H9 (cell line): ENCODE data around the gene CXCL3. TPM values are rescaled to one million over a fixed set of nuclear protein-coding genes. Genes with fewer than 3 reads are reported as not detected.

Source experiments
- DNase-seq: peaks from one replicate; pipeline ENCODE4 v3.0.0-alpha.2; 2017
- H2AFZ ChIP-seq: one replicate; pipeline ENCODE4 v1.6.1; 2013; ENCODE audit warnings: mild to moderate bottlenecking, low read length, control low read depth, moderate library complexity
- H2AK5ac ChIP-seq: 2 replicates; pipeline ENCODE4 v1.6.1; 2013; ENCODE audit warnings: low read length, control low read depth, mixed read lengths; ENCODE audit not compliant: insufficient read length
- H2BK120ac ChIP-seq: one replicate; pipeline ENCODE4 v1.6.1; 2013; ENCODE audit warnings: low read depth, mild to moderate bottlenecking, low read length, control low read depth, inconsistent platforms; ENCODE audit not compliant: poor library complexity, severe bottlenecking
- H2BK12ac ChIP-seq: 2 replicates; pipeline ENCODE4 v1.6.1; 2013; ENCODE audit warnings: low read length, control low read depth, mixed read lengths, low read depth; ENCODE audit not compliant: insufficient read length
- H2BK15ac ChIP-seq: 2 replicates; pipeline ENCODE4 v1.6.1; 2013; ENCODE audit warnings: low read depth, low read length, control low read depth
- H2BK20ac ChIP-seq: one replicate; pipeline ENCODE4 v1.6.1; 2013; ENCODE audit warnings: low read depth, mild to moderate bottlenecking, low read length, control low read depth, inconsistent platforms; ENCODE audit not compliant: poor library complexity, severe bottlenecking
- H2BK5ac ChIP-seq: 2 replicates; pipeline ENCODE4 v1.6.1; 2013; ENCODE audit warnings: low read length, control low read depth, mixed read lengths; ENCODE audit not compliant: insufficient read length
- H3K14ac ChIP-seq: 2 replicates; pipeline ENCODE4 v1.6.1; 2013; ENCODE audit warnings: low read length, control low read depth; ENCODE audit not compliant: insufficient read depth
- H3K18ac ChIP-seq: 2 replicates; pipeline ENCODE4 v1.6.1; 2013; ENCODE audit warnings: low read depth, mild to moderate bottlenecking, mixed read lengths, low read length, control low read depth; ENCODE audit not compliant: insufficient read length
- H3K23ac ChIP-seq: 2 replicates; pipeline ENCODE4 v1.6.1; 2013; ENCODE audit warnings: low read length, control low read depth, mixed read lengths, low read depth; ENCODE audit not compliant: insufficient read length
- H3K23me2 ChIP-seq: 2 replicates; pipeline ENCODE4 v1.6.1; 2013; ENCODE audit warnings: low read depth, mild to moderate bottlenecking, mixed read lengths, low read length, control low read depth; ENCODE audit not compliant: insufficient read length, poor library complexity, severe bottlenecking
- H3K27ac ChIP-seq: 2 replicates; pipeline ENCODE4 v1.5.1; 2013; ENCODE audit warnings: low read length, control low read depth, mixed read lengths, low read depth; ENCODE audit not compliant: insufficient read length
- H3K27me3 ChIP-seq: 2 replicates; pipeline ENCODE4 v1.6.1; 2013; ENCODE audit warnings: low read length, control low read depth, inconsistent platforms; ENCODE audit not compliant: insufficient read depth
- H3K4ac ChIP-seq: 2 replicates; pipeline ENCODE4 v1.6.1; 2013; ENCODE audit warnings: low read depth, mild to moderate bottlenecking, control low read depth, inconsistent platforms, low read length, moderate library complexity
- H3K4me1 ChIP-seq: 2 replicates; pipeline ENCODE4 v1.6.1; 2013; ENCODE audit warnings: low read length, control low read depth, inconsistent platforms; ENCODE audit not compliant: insufficient read depth
- H3K4me2 ChIP-seq: 2 replicates; pipeline ENCODE4 v1.6.1; 2013; ENCODE audit warnings: low read length, control low read depth, mixed read lengths; ENCODE audit not compliant: insufficient read length, insufficient read depth
- H3K56ac ChIP-seq: 2 replicates; pipeline ENCODE4 v1.6.1; 2013; ENCODE audit warnings: low read depth, mild to moderate bottlenecking, mixed read lengths, low read length, control low read depth; ENCODE audit not compliant: insufficient read length
- H3K79me1 ChIP-seq: 2 replicates; pipeline ENCODE4 v1.6.1; 2013; ENCODE audit warnings: low read depth, mild to moderate bottlenecking, moderate library complexity, low read length, control low read depth, inconsistent platforms; ENCODE audit not compliant: insufficient read depth, poor library complexity, severe bottlenecking
- H3K79me2 ChIP-seq: 2 replicates; pipeline ENCODE4 v1.6.1; 2013; ENCODE audit warnings: low read length, control low read depth, inconsistent platforms; ENCODE audit not compliant: insufficient read depth
- H3K9ac ChIP-seq: 2 replicates; pipeline ENCODE4 v1.6.1; 2013; ENCODE audit warnings: low read length, control low read depth, mixed read lengths; ENCODE audit not compliant: insufficient read length; ENCODE audit errors: extremely low read depth
- H3K9me3 ChIP-seq: one replicate; pipeline ENCODE4 v1.6.1; 2013; ENCODE audit warnings: low read depth, low read length, inconsistent platforms; ENCODE audit not compliant: control insufficient read depth
- H3T11ph ChIP-seq: one replicate; pipeline ENCODE4 v1.6.1; 2013; ENCODE audit warnings: mild to moderate bottlenecking, low read length, control low read depth, inconsistent platforms
- H4K20me1 ChIP-seq: one replicate; pipeline ENCODE4 v1.6.1; 2013; ENCODE audit not compliant: control insufficient read depth, insufficient read length, insufficient read depth
- H4K5ac ChIP-seq: 2 replicates; pipeline ENCODE4 v1.6.1; 2013; ENCODE audit warnings: low read depth, mild to moderate bottlenecking, mixed read lengths, low read length, control low read depth; ENCODE audit not compliant: insufficient read length
- H4K8ac ChIP-seq: replicated peaks from 2 replicates; pipeline ENCODE4 v1.6.1; 2013; ENCODE audit warnings: low read length, control low read depth, mixed read lengths, low read depth; ENCODE audit not compliant: insufficient read length
- H4K91ac ChIP-seq: 2 replicates; pipeline ENCODE4 v1.6.1; 2013; ENCODE audit warnings: low read depth, mild to moderate bottlenecking, moderate library complexity, mixed read lengths, low read length, control low read depth; ENCODE audit not compliant: insufficient read length
- H3K27ac Mint-ChIP-seq, 3 experiments: 2 replicates in 2 of 3; 3 replicates in 1 of 3; pipeline ENCODE4 v1.8.0; 2020 to 2021; ENCODE audit warnings: mixed read lengths in 3 of 3, mild to moderate bottlenecking in 1 of 3, moderate library complexity in 1 of 3
- H3K27me3 Mint-ChIP-seq: 2 replicates; pipeline ENCODE4 v1.8.0; 2021; ENCODE audit warnings: low read depth, mild to moderate bottlenecking, moderate library complexity, mixed read lengths
- H3K36me3 Mint-ChIP-seq, 3 experiments: 2 replicates in 2 of 3; 3 replicates in 1 of 3; pipeline ENCODE4 v1.8.0; 2020 to 2021; ENCODE audit warnings: low read depth in 3 of 3, mixed read lengths in 3 of 3; ENCODE audit not compliant: insufficient read depth in 1 of 3
- H3K4me1 Mint-ChIP-seq, 2 experiments: 2 replicates each; pipeline ENCODE4 v1.8.0; 2020; ENCODE audit warnings: mixed read lengths in 2 of 2
- H3K4me3 Mint-ChIP-seq, 2 experiments: 2 replicates in 1 of 2; 3 replicates in 1 of 2; pipeline ENCODE4 v1.8.0; 2020 to 2021; ENCODE audit warnings: mild to moderate bottlenecking in 2 of 2, mixed read lengths in 2 of 2, moderate library complexity in 1 of 2
- H3K9me3 Mint-ChIP-seq, 2 experiments: 2 replicates in 1 of 2; 3 replicates in 1 of 2; pipeline ENCODE4 v1.8.0; 2020; ENCODE audit warnings: mild to moderate bottlenecking in 2 of 2, mixed read lengths in 2 of 2, moderate library complexity in 1 of 2
- WGBS: extraction: QIAGEN DNeasy Blood & Tissue Kit; methylation state at CpG from one replicate; pipeline ENCODE4 v1.1.7; 2013; ENCODE audit warnings: missing lambda C conversion rate, low lambda C conversion rate, mixed read lengths; ENCODE audit not compliant: insufficient read length; ENCODE audit errors: extremely low coverage; 5-methylcytosine and 5-hydroxymethylcytosine counted together
- total RNA-seq: library from RNA; stranded (reverse); gene quantifications from 2 replicates; pipeline ENCODE4 v1.2.1, GENCODE V29; 2021
- TF ChIP-seq, protein P1 (sequence below): fragments of 200-600 bp; sonication (generic); conservative IDR thresholded peaks from 3 replicates; pipeline ENCODE4 v1.8.0; 2021; ENCODE audit warnings: antibody characterized with exemption, mild to moderate bottlenecking

CXCL3 gene
- total RNA-seq, 1 experiment from 2014 or later: 3.7 TPM

GRCh38 chr4:73998040-73999011, 40.2 kb downstream of the CXCL3 start, which contains the start of gene CXCL5:
Gene CXCL5 (minus strand): TSS chr4:73998677. CDS start chr4:73998581, 96 bp downstream.
- H2BK120ac ChIP-seq: no peak within 1 kb of the TSS
- peaks cover 4 to 18% (median 7%) of the 10 kb centered on the region in 3 experiments; a peak in 6 of 7 replicates for H3K36me3 Mint-ChIP-seq
- H3K9me3 ChIP-seq: no peaks in the 10 kb centered on the region
- peak within 1 kb of the TSS; percentile 9 for H4K5ac ChIP-seq
- no peak within 1 kb of the TSS for H2BK5ac ChIP-seq
- H2AK5ac ChIP-seq: no peak within 1 kb of the TSS
- no peak within 1 kb of the TSS for H4K91ac ChIP-seq
- H3K14ac ChIP-seq: peak within 1 kb of the TSS; percentile 93
- peaks cover 19 to 21% of the 10 kb centered on the region in 2 experiments for H3K4me1 Mint-ChIP-seq
- H2BK20ac ChIP-seq: no peak within 1 kb of the TSS
- H2BK15ac ChIP-seq: no peak within 1 kb of the TSS
- H3K9ac ChIP-seq: peak within 1 kb of the TSS; percentile 72
- peaks cover 8% of the 10 kb centered on the region for H3K23me2 ChIP-seq
- no peak within 1 kb of the TSS for H3K56ac ChIP-seq
- H2BK12ac ChIP-seq: no peak within 1 kb of the TSS
- H3K4me1 ChIP-seq: peaks cover 2% of the 10 kb centered on the region; the same call in 1 of the 2 replicates
- H4K8ac ChIP-seq: no peak within 1 kb of the TSS
- no peaks in the 10 kb centered on the region for H4K20me1 ChIP-seq
- TF ChIP-seq, protein P1, sequence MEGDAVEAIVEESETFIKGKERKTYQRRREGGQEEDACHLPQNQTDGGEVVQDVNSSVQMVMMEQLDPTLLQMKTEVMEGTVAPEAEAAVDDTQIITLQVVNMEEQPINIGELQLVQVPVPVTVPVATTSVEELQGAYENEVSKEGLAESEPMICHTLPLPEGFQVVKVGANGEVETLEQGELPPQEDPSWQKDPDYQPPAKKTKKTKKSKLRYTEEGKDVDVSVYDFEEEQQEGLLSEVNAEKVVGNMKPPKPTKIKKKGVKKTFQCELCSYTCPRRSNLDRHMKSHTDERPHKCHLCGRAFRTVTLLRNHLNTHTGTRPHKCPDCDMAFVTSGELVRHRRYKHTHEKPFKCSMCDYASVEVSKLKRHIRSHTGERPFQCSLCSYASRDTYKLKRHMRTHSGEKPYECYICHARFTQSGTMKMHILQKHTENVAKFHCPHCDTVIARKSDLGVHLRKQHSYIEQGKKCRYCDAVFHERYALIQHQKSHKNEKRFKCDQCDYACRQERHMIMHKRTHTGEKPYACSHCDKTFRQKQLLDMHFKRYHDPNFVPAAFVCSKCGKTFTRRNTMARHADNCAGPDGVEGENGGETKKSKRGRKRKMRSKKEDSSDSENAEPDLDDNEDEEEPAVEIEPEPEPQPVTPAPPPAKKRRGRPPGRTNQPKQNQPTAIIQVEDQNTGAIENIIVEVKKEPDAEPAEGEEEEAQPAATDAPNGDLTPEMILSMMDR: peak; percentile 45; the same call in 2 of the 3 replicates
- H3K79me1 ChIP-seq: no peaks in the 10 kb centered on the region
- no peak within 1 kb of the TSS for H2AFZ ChIP-seq
- no peak within 1 kb of the TSS for H3K23ac ChIP-seq
- no CpG with 5 or more reads among the region's 46 CpGs for WGBS
- H3K27me3 ChIP-seq: no peaks in the 10 kb centered on the region
- peaks cover 0 to 3% of the 10 kb centered on the region in 2 experiments; a peak in 3 of 5 replicates for H3K9me3 Mint-ChIP-seq
- H3K18ac ChIP-seq: peak within 1 kb of the TSS; percentile 60
- H3T11ph ChIP-seq: no peak within 1 kb of the TSS
- DNase-seq: peak; percentile 85
- peak within 1 kb of the TSS in 2 of 3 experiments; percentile 82 to 94; a peak in 4 of 7 replicates for H3K27ac Mint-ChIP-seq
- H3K4me2 ChIP-seq: peak within 1 kb of the TSS; percentile 74
- H3K27ac ChIP-seq: no peak within 1 kb of the TSS
- peaks cover 12% of the 10 kb centered on the region for H3K27me3 Mint-ChIP-seq
- H3K4me3 Mint-ChIP-seq: peak within 1 kb of the TSS; percentile 75 to 77
- peaks cover 1% of the 10 kb centered on the region; the same call in 1 of the 2 replicates for H3K79me2 ChIP-seq
- H3K4ac ChIP-seq: no peak within 1 kb of the TSS
